Activated CD4-positive, alpha-beta T cell treated with anti-CD3 and anti-CD28 coated beads, Interleukin-2, Interleukin-4, amounts not matched to agents 100 ng/mL and 50 ng/mL, durations not matched to agents 16 hours and 8 hours (primary cell): ENCODE measurements around the gene GRIP1.

Experiments
- DNase-seq: peaks from one replicate; pipeline ENCODE4 v3.0.0-alpha.2; 2020; ENCODE audit warnings: low spot score

The GRIP1 gene

DNA sequence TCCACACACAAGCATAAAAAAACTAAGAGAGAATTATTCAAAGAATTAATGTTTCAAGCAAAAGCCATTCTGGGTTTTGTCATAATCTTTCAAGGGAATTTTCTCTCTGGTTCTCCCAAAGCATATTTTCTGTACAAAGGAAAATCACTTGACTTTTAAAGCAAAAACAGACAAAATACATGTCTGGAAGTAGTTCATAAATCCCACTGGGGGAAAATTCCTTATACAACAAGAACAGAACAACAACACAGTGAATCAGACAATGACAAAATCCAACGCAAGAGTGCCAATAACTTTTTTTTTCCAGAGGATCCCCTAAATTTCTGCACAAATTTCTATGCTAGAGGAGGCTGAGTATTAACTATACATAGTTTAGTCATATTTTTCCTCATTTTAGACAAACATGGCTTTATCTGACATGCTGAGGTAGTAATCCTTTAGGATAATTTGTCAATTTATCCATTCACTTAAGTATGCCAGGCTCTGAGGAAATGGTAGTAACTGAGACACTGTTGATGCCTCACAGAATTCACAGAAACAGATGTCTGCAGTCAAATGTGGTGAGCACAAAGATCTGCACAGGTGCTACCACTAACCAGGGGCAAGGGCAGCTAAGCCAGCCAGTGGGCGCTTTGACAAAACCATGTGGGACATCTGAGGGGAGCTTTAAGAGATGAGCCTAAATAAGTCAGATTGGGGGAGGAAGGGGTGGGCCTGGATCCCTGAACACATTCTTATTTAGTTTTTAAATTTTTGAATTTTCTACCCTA, 38.0 kb downstream of the GRIP1 start:
- DNase-seq = no peak

GRCh38 chr12:66638666-66639065, 40.2 kb downstream of the GRIP1 start:
- DNase-seq = no peak

- no peak for DNase-seq
Measured at GRCh38 chr12:66637699-66638301, 41.1 kb downstream of the GRIP1 start.

GRCh38 chr12:66636771-66637170, 42.1 kb downstream of the GRIP1 start:
- DNase-seq = no peak

DNA sequence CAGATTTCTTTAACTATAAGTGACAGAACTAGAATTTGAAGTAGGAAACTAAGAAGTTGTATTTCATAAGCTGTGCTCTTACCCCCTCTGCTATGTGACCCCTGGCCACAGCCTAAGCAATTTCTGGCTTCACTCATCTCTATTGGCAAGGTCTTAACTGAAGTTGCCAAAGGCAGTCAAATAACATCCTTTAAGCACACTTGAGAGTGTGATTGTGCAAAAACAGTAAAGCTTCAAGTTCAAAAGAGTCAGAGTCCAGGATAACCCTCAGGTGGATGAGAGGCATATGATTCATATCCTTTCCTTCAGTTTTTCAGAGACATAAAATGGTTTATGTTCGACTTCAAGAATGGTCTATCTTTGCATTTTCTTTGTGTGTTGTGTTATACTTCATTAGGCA, 45.2 kb downstream of the GRIP1 start:
- DNase-seq = no peak

- no peak for DNase-seq
Measured at GRCh38 chr12:66629138-66629870, 49.6 kb downstream of the GRIP1 start.

GRCh38 chr12:66627988-66628317, 50.9 kb downstream of the GRIP1 start:
- DNase-seq = no peak

DNA sequence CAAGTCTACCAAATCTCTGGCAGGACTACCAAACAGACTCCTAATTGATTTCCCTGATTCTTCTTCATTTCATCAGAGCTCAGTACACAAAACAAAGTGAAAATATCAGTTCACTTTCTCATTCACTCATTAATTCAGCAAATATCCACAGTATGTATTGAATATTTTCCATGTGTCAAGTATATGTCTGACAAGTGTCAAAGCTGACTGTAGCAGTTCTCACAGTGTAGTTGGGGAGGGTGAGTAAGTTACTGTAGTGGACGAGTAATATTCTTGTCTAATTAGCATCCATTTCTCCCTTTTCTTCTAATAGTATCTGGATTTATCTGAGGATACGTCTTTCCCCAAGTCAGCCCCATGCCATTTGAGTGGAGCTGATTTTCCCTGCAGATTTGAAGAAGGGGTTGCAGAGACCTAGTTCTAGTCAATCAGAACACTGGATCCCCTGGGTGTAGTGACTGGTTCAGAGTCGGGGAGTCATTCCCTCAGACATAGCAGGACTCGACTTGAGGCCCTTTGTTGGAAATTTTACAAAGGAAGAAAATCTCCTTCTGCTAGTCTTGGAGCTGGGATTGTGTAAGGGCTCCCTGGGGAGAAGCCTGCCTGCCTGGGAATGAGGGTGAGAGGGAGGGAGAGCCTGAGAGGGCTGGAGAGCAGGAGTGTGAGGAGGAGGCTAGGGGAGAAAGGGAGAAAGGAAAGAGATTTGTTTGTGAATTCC, 51.4 kb downstream of the GRIP1 start:
- no peak for DNase-seq

DNA sequence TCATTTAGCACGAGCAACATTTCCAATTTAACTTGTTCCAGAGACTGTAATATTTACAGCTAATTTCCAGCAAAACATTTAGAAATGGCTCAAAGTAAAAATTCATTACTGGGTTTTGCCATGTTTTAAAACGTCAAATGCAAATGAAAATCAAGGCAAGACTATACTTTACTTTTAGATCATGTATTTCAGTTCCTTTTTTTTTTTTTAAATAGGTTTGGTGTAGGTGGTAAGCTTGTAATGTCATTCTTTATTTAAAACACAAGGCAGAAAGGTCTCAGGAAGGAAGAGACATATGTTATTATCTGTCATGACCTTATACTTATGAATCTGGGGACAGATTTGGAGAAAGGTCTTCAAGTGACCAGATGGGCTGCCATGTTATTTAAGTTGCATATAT, 54.1 kb downstream of the GRIP1 start:
- DNase-seq = no peak

DNA sequence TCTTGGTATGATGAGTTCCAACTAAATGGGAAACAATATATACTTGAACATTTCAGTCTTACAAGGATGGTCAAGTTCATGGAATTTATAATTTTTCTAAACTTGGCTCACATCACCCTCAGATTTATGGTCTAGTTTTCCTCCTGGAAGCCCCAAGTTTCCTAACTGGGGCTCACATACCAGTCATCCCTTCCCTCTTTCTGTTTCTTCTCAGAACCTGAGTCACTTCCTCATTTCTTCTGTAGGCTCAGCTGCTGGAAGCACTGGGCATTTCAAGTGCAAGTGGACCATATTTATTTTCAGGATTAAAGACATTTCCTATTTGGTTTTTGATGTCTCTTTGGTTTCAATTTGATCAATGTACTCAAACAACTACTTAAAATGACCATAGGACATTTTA, 55.4 kb downstream of the GRIP1 start:
- DNase-seq = no peak

DNA sequence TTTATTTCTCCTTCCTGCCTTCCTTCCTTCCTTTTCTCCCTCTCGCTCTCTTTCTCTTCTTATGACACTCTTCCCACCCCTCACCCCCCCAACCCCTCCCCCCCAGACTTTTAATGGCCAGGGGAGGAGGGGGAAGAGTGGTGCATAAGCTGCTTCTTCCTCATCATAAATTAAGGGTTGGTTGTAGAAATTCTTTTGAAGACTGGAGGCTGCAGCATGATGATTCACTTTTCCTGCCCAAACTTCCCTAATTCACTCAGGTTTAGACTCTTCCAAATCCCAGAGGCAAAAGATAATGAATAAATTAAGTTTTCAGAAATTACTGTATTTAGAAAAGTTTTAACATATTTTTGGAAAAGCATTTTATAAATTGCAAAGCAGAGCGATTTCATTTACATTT, 58.2 kb downstream of the GRIP1 start:
- no peak for DNase-seq

- DNase-seq = no peak
Measured at GRCh38 chr12:66620026-66620425, 58.9 kb downstream of the GRIP1 start.

DNA sequence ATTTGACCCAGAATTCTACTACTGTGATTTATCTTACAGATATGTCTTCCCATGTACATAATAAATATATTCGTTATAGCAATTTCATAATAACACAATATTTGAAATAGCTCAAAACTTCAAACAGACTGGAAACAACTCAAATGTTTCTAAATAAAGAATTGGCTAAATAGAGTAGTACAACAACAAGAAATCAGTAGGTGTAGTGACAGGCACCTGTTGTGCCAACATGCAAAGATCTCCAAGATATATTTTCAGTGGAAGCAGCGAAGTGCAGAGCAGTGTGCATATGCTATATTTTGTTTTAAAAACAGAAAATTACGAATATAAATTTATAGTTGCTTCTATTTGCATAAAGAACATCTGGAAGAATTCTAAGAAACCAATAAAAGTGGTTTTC, 60.9 kb downstream of the GRIP1 start:
- no peak for DNase-seq

GRCh38 chr12:66612090-66612775, 66.6 kb downstream of the GRIP1 start:
- no peak for DNase-seq

- DNase-seq = no peak
Measured at GRCh38 chr12:66607147-66607546, 71.7 kb downstream of the GRIP1 start.

GRCh38 chr12:66605293-66605692, 73.6 kb downstream of the GRIP1 start:
- DNase-seq = no peak

- no peak for DNase-seq
Measured at GRCh38 chr12:66603981-66604479, 74.8 kb downstream of the GRIP1 start.

- no peak for DNase-seq
Measured at GRCh38 chr12:66603461-66603860, 75.4 kb downstream of the GRIP1 start.

GRCh38 chr12:66602483-66603143, 76.3 kb downstream of the GRIP1 start:
- no peak for DNase-seq

DNA sequence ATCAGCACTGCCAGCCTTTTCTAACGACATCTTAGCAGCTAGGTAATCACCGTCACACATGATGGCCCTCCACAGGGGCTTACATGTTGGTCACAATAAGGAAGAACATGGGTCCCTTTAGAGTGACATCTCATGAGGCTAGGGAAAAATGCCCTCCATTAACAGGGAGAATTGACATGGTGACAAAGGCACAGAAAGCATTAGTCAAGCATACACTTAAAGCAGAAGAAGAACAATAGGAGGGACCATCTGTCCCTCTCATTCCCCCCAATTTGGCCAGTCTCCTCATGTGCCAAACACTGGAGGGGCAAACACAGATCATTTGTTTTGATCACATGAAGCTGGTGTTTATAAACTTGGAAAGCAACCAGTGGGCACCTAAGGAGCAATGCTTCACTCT, 78.0 kb downstream of the GRIP1 start:
- DNase-seq = no peak

GRCh38 chr12:66599816-66600215, 79.1 kb downstream of the GRIP1 start:
- DNase-seq = no peak
